PC-9 (cell line): ENCODE measurements around the gene GNB1.

Experiments used
- CTCF ChIP-seq: fragments of 200-600 bp; sonication (generic); conservative IDR thresholded peaks from 2 replicates; pipeline ENCODE4 v1.6.1; 2017; ENCODE audit warnings: mixed run types, antibody characterized with exemption, mild to moderate bottlenecking, moderate library complexity
- EZH2 ChIP-seq: fragments of 200-600 bp; sonication (generic); IDR thresholded peaks from 2 replicates; pipeline ENCODE4 v1.8.0; 2017; ENCODE audit warnings: antibody characterized with exemption, low read depth

GRCh38 chr1:1786836-1787605 lies 103.9 kb downstream of the GNB1 start:
- no peak for TF ChIP-seq CTCF
- TF ChIP-seq EZH2 = no peak
